Subcutaneous abdominal adipose tissue (tissue), 5 donors: ENCODE results near the gene NR3C1.

Source experiments
- H3K27ac ChIP-seq: one replicate; pipeline ENCODE4 v1.7.0; 2013; ENCODE audit warnings: low read depth, mild to moderate bottlenecking, inconsistent platforms, low read length, moderate library complexity
- H3K27me3 ChIP-seq, 5 donors: one replicate each; pipeline ENCODE4 v1.7.0; 2013; ENCODE audit warnings: low read length in 5 of 5, inconsistent platforms in 1 of 5; ENCODE audit not compliant: control insufficient read depth in 5 of 5, insufficient read depth in 4 of 5
- H3K36me3 ChIP-seq, 5 donors: one replicate each; pipeline ENCODE4 v1.7.0; 2013; ENCODE audit warnings: low read length in 5 of 5; ENCODE audit not compliant: control insufficient read depth in 5 of 5, insufficient read depth in 5 of 5
- H3K4me1 ChIP-seq, 5 donors: one replicate each; pipeline ENCODE4 v1.7.0; 2013; ENCODE audit warnings: low read length in 5 of 5, mild to moderate bottlenecking in 3 of 5, moderate library complexity in 1 of 5; ENCODE audit not compliant: control insufficient read depth in 5 of 5, insufficient read depth in 5 of 5
- H3K4me3 ChIP-seq, 5 donors: one replicate each; pipeline ENCODE4 v1.7.0; 2013; ENCODE audit warnings: low read length in 5 of 5, low read depth in 1 of 5
- H3K9ac ChIP-seq, 5 donors: one replicate each; pipeline ENCODE4 v1.7.0; 2013; ENCODE audit warnings: low read length in 5 of 5, mild to moderate bottlenecking in 4 of 5, moderate library complexity in 3 of 5
- H3K9me3 ChIP-seq, 5 donors: one replicate each; pipeline ENCODE4 v1.7.0; 2013; ENCODE audit warnings: low read length in 5 of 5; ENCODE audit not compliant: control insufficient read depth in 5 of 5
- donor health status: healthy.
- donor health status: healthy.
- donor health status: healthy.
- donor health status: healthy.
- donor health status: healthy.

NR3C1 gene

DNA sequence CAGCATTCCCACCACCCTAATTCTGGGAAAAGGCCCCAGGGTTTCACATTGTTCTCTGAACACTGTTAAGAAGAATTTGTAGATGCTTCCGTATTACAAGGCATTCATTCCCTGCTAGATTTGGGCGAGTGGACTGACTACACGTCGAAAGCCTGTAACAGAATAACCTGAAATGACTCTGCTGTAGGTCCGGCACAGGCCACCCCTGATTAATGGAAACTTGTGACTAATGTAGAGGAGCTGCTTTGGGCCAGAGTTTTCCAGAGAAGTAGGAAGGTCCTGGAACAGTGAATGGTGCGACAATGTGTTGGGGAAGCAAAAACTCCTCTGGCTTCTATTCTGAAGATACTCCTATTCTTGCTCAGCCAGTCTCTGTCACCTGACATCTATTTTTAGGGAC is 87.6 kb downstream of the NR3C1 start:
- Histone ChIP-seq H3K27me3 (no peaks in the 10 kb centered on the region), H3K9me3 (no peaks in the 10 kb centered on the region), H3K9ac (peak overlapping the region in 2 of 5 donors; percentile 5 to 37), H3K27ac (peak overlapping the region; percentile 76), H3K36me3 (peaks cover 15 to 22% (median 20%) of the 10 kb centered on the region in 5 donors), H3K4me3 (no peak overlapping the region), H3K4me1 (peaks cover 2 to 54% (median 42%) of the 10 kb centered on the region in 5 donors)

DNA sequence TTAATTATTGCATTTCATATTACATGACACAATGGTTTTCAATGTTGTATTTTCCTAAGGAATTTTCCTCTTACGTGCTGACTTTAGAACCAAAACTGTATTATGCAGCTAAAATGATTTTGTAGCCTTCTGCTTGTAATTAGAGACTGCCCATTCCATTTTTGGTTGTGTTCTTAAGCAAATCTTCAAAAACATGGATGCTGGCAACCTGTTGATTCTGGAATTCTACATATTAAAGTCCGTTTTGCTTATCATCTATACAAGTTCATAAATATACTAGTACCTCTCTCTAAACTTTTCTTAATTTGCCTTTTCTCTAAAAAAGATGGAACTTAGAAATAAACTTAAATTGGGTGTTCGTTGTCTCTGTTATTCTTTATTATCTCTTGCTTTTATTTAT is 88.3 kb downstream of the NR3C1 start:
- H3K4me3 ChIP-seq = no peak overlapping the region
- H3K36me3 ChIP-seq = peaks cover 18 to 29% (median 23%) of the 10 kb centered on the region in 5 donors
- H3K27ac ChIP-seq = peak overlapping the region; percentile 76
- H3K27me3 ChIP-seq = no peaks in the 10 kb centered on the region
- H3K9ac ChIP-seq = peak overlapping the region in 1 of 5 donors; percentile 1
- H3K9me3 ChIP-seq = no peaks in the 10 kb centered on the region
- H3K4me1 ChIP-seq = peaks cover 2 to 54% (median 44%) of the 10 kb centered on the region in 5 donors

DNA sequence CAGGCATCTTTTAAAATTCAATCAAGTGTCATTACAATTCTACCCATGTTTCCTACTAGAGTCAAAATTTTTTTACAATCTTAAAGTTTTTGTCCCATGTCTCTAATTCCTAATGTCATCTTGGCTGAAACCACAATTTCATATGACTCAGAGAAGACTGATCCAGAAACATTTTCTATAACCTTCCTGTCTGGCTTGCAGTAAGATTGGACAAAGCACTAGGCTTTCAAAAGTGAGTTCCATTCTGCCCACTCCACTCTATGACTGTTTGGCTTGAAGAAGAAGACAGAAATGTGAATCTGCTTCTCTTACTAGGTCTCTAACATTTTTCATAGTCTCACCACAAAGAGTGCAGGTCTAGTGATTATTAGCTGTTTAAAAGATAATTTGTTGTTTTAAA is 88.8 kb downstream of the NR3C1 start:
- Histone ChIP-seq H3K4me3 (no peak overlapping the region), H3K4me1 (peaks cover 2 to 56% (median 45%) of the 10 kb centered on the region in 5 donors), H3K9me3 (no peaks in the 10 kb centered on the region), H3K9ac (peak overlapping the region in 1 of 5 donors; percentile 1), H3K36me3 (peaks cover 18 to 34% (median 26%) of the 10 kb centered on the region in 5 donors), H3K27ac (peak overlapping the region; percentile 76), H3K27me3 (no peaks in the 10 kb centered on the region)

DNA sequence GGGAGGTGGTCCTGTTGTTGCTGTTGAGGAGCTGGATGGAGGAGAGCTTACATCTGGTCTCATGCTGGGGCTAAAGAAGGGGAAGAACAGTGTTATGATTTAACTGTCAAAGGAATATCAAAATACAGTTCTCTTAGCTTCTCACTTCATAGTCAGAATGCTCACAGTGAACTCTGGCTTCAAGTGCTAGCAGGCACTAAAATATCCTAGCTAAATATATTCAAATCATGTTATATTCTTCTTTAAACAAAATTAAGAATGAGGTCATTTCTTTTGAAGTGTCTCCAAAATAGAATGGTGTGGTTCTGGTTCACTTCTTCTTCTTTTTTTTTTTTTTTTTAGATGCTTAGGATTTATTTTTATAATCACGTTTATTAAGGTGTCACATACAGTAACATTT is 89.4 kb downstream of the NR3C1 start:
- Histone ChIP-seq H3K9ac (no peak overlapping the region), H3K4me1 (peaks cover 2 to 59% (median 44%) of the 10 kb centered on the region in 5 donors)

DNA sequence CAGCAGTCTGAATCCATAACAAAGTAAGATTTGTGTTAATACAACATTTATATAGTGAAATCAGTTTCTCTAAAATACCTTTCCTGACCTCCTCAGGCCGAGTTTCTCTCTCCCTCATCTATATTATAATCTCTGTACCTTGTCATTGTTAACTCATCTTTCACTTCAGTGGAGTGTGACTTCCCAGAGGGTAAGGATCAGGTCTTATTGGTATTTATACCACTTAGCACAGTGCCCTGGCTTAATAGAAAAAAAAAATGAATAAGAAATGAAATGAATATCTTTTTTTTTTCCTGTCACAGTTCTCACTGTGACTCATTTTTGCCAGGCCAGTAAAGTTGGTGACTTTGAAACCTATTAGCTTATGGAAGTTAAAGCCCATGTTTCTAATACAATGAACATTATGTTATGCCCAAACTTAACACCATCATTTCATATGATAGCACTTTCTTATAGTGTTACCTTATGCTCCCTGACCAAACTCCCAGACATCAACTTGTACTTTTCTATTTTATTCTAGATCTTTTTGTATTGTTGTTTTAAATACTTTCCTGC is 90.1 kb downstream of the NR3C1 start:
- no peak overlapping the region for H3K4me3 ChIP-seq
- peak overlapping the region; percentile 76 for H3K27ac ChIP-seq
- no peaks in the 10 kb centered on the region for H3K9me3 ChIP-seq
- peaks cover 2 to 59% (median 44%) of the 10 kb centered on the region in 5 donors for H3K4me1 ChIP-seq
- H3K36me3 ChIP-seq = peaks cover 26 to 46% (median 30%) of the 10 kb centered on the region in 5 donors
- H3K9ac ChIP-seq = no peak overlapping the region
- H3K27me3 ChIP-seq = no peaks in the 10 kb centered on the region

More for the DNA sequence above, 89.4 kb downstream of the NR3C1 start:
- Histone ChIP-seq H3K27me3 (no peaks in the 10 kb centered on the region), H3K27ac (peak overlapping the region; percentile 76), H3K9me3 (no peaks in the 10 kb centered on the region), H3K36me3 (peaks cover 19 to 39% (median 26%) of the 10 kb centered on the region in 5 donors), H3K4me3 (no peak overlapping the region)

- peaks cover 30 to 50% (median 33%) of the 10 kb centered on the region in 5 donors for H3K36me3 ChIP-seq
- H3K27ac ChIP-seq = peak overlapping the region; percentile 76
- H3K4me3 ChIP-seq = no peak overlapping the region
- no peak overlapping the region for H3K9ac ChIP-seq
- H3K9me3 ChIP-seq = no peaks in the 10 kb centered on the region
- H3K27me3 ChIP-seq = no peaks in the 10 kb centered on the region
- H3K4me1 ChIP-seq = peaks cover 2 to 54% (median 39%) of the 10 kb centered on the region in 5 donors
Observed at GRCh38 chr5:143312822-143313221, 90.7 kb downstream of the NR3C1 start.

GRCh38 chr5:143311955-143312354 is 91.5 kb downstream of the NR3C1 start:
- no peaks in the 10 kb centered on the region for H3K27me3 ChIP-seq
- peak overlapping the region; percentile 76 for H3K27ac ChIP-seq
- no peak overlapping the region for H3K4me3 ChIP-seq
- no peak overlapping the region for H3K9ac ChIP-seq
- H3K36me3 ChIP-seq = peaks cover 30 to 54% (median 36%) of the 10 kb centered on the region in 5 donors
- H3K9me3 ChIP-seq = no peaks in the 10 kb centered on the region
- peaks cover 2 to 45% (median 31%) of the 10 kb centered on the region in 5 donors for H3K4me1 ChIP-seq

DNA sequence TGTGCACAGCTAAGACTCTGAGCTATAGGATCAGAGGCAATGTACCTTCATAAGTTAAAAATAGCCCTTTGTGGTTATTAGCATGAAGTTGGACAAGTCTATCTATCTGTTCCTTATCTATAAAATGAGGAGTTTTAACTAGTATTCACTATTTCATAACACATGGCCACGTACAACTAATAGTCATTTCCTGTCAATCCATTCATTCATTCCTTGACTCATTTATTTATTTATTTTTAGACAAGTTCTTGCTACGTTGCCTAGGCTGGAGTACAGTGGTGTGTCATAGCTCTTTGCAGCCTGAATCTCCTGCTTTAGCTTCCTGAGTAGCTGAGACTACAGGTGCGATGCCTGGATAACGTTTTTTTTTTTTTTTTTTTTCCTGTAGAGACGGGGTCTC is 92.1 kb downstream of the NR3C1 start:
- no peak overlapping the region for H3K4me3 ChIP-seq
- no peaks in the 10 kb centered on the region for H3K27me3 ChIP-seq
- peaks cover 2 to 40% (median 25%) of the 10 kb centered on the region in 5 donors for H3K4me1 ChIP-seq
- no peaks in the 10 kb centered on the region for H3K9me3 ChIP-seq
- H3K27ac ChIP-seq = peak overlapping the region; percentile 76
- peaks cover 30 to 54% (median 36%) of the 10 kb centered on the region in 5 donors for H3K36me3 ChIP-seq
- H3K9ac ChIP-seq = no peak overlapping the region

DNA sequence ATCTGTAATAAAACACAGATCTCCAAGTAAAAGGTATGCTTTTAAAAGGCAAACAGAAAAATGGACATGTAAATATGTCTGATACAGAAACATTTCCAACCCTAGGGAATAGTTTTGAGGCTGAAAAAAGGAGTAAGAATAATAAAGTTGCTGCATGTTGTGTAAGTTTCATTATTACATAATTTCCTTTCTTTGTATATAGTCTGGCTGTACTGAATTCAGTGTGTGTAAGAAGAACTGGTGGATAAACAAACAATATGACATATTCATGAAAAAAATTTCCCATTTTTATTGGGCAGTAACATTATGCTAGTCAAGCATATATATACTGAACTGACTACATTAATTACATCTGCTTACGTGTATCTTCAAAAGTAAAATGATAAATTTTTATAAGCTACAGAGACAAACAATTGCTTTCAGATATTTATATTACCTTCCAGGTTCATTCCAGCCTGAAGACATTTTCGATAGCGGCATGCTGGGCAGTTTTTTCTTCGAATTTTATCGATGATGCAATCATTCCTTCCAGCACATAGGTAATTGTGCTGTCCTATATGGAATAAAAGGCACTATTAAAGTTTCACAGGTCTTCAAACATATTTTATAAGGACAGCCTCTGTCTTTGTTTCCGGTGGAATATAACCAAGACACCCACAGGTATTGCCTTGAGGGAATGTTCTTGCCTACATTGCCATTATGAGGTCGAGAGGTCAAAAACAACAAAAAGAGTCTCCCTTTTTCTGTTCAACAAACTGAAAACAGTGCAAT is 93.6 kb downstream of the NR3C1 start:
- Histone ChIP-seq H3K27ac (peak overlapping the region; percentile 76), H3K9ac (peak overlapping the region in 1 of 5 donors; percentile 16), H3K9me3 (peaks cover 0 to 5% (median 0%) of the 10 kb centered on the region in 5 donors), H3K4me1 (peaks cover 0 to 25% (median 11%) of the 10 kb centered on the region in 5 donors), H3K27me3 (no peaks in the 10 kb centered on the region), H3K4me3 (no peak overlapping the region), H3K36me3 (peaks cover 34 to 62% (median 46%) of the 10 kb centered on the region in 5 donors)

DNA sequence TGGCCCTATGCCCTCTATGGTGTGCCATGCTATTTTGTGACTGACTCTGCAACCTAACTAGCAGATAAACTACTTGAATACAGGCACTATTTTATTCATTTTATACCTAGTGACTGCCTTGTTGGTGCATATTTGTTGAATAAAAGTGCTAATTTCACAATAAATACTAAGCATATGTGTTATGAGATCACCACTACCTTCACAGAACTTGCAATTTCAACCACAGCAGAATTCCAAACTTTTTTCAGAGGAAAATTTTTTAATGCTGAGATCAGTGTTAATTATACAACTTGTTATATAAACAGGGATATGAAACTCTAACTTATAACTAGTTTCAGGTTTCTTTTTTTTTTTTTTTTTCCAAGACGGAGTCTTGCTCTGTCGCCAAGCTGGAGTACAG is 94.8 kb downstream of the NR3C1 start:
- Histone ChIP-seq H3K9me3 (peaks cover 0 to 5% (median 0%) of the 10 kb centered on the region in 5 donors), H3K27me3 (no peaks in the 10 kb centered on the region), H3K4me3 (no peak overlapping the region), H3K36me3 (peaks cover 34 to 64% (median 46%) of the 10 kb centered on the region in 5 donors), H3K27ac (peak overlapping the region; percentile 76), H3K4me1 (peaks cover 0 to 16% (median 7%) of the 10 kb centered on the region in 5 donors), H3K9ac (peak overlapping the region in 1 of 5 donors; percentile 22)
